Lung (tissue), 12 donors: Measurements from ENCODE around the gene GCGR. TPM values are rescaled to one million over a fixed set of nuclear protein-coding genes. Genes with fewer than 3 reads are reported as not detected.

Experiments
- ATAC-seq: fragments of 200-7000 bp; cut with Tn5 transposase; one replicate; pipeline ENCODE4 v1.9.1; 2020; ENCODE audit warnings: moderate number of reproducible peaks; ENCODE audit not compliant: insufficient read depth, low FRiP score
- DNase-seq, 3 donors: peaks; one replicate each; pipeline ENCODE4 v3.0.0-alpha.2; 2013 to 2017
- H3K27ac ChIP-seq, 2 donors: one replicate each; pipeline ENCODE4 v1.5.1; 2013; ENCODE audit warnings: mild to moderate bottlenecking in 2 of 2, moderate library complexity in 2 of 2, control low read depth in 1 of 2, inconsistent platforms in 1 of 2, low read depth in 1 of 2, low read length in 1 of 2
- H3K27me3 ChIP-seq, 3 donors: one replicate each; pipeline ENCODE4 v1.5.1; 2013; ENCODE audit warnings: low read length in 2 of 3; ENCODE audit not compliant: control insufficient read depth in 3 of 3, insufficient read depth in 3 of 3
- H3K36me3 ChIP-seq, 4 donors: one replicate each; pipeline ENCODE4 v1.5.1; 2013; ENCODE audit warnings: low read length in 4 of 4, mild to moderate bottlenecking in 1 of 4, moderate library complexity in 1 of 4; ENCODE audit not compliant: control insufficient read depth in 4 of 4, insufficient read depth in 4 of 4
- H3K4me1 ChIP-seq, 5 donors: one replicate each; pipeline ENCODE4 v1.5.1; 2013; ENCODE audit warnings: low read length in 5 of 5, mild to moderate bottlenecking in 2 of 5, moderate library complexity in 1 of 5; ENCODE audit not compliant: control insufficient read depth in 5 of 5, insufficient read depth in 5 of 5
- H3K4me3 ChIP-seq: one replicate; pipeline ENCODE4 v1.5.1; 2013; ENCODE audit warnings: mild to moderate bottlenecking, control low read depth, moderate library complexity
- H3K9ac ChIP-seq, 2 donors: one replicate each; pipeline ENCODE4 v1.5.1; 2013; ENCODE audit warnings: low read length in 2 of 2, control low read depth in 1 of 2; ENCODE audit not compliant: insufficient read depth in 1 of 2
- H3K9me3 ChIP-seq, 4 donors: one replicate each; pipeline ENCODE4 v1.5.1; 2013; ENCODE audit warnings: low read length in 3 of 4, mild to moderate bottlenecking in 1 of 4, moderate library complexity in 1 of 4; ENCODE audit not compliant: control insufficient read depth in 4 of 4, insufficient read depth in 3 of 4
- CTCF ChIP-seq: IDR thresholded peaks from 2 replicates; pipeline ENCODE4 v1.5.1; 2012; ENCODE audit warnings: mild to moderate bottlenecking; ENCODE audit errors: control extremely low read depth, extremely low read depth
- WGBS, 2 donors: extraction: QIAGEN DNeasy Blood & Tissue Kit; methylation state at CpG; one replicate each; pipeline ENCODE4 v1.1.7; 2013; 5-methylcytosine and 5-hydroxymethylcytosine counted together
- polyA plus RNA-seq, 2 donors: library from polyadenylated mRNA; stranded (reverse); fragments of 200-250 nt; gene quantifications; one replicate each; pipeline ENCODE4 v1.2.1, GENCODE V29; 2013
- total RNA-seq, 2 donors: library from RNA; depleted of rRNA in 1 of 2; stranded (reverse); fragments of >200 nt in 1 of 2; gene quantifications; one replicate each; pipeline ENCODE4 v1.2.1, GENCODE V29; 2014 to 2021
- donor health status: control.
- donor health status: control.
- donor health status: Bipolar disorder and iron deficiency.
- donor health status: healthy.
- donor health status: DM: yes; HTN: yes; CAD: no.

The GCGR gene
- total and polyA plus RNA-seq, 4 donors: 0.09 to 0.12 (median 0.11) TPM; not detected in 1

- Histone ChIP-seq H3K36me3 (peaks cover 8 to 61% (median 34%) of the 10 kb centered on the region in 4 donors), H3K9ac (no peak overlapping the region), H3K27ac (no peak overlapping the region), H3K9me3 (no peaks in the 10 kb centered on the region), H3K4me3 (no peak overlapping the region), H3K4me1 (peaks cover 0 to 4% (median 0%) of the 10 kb centered on the region in 5 donors), H3K27me3 (no peaks in the 10 kb centered on the region)
- DNase-seq: no peak
- ATAC-seq: no peak
- TF ChIP-seq CTCF: no peak
- WGBS, 2 donors: 92% methylated on average over 13 of the region's 13 CpGs
Observed at GRCh38 chr17:81845361-81845760, 41.4 kb downstream of the GCGR start.

- Histone ChIP-seq H3K9ac (no peak overlapping the region), H3K9me3 (no peaks in the 10 kb centered on the region), H3K4me1 (peaks cover 0 to under 1% (median 0%) of the 10 kb centered on the region in 5 donors), H3K4me3 (no peak overlapping the region), H3K36me3 (peaks cover 8 to 62% (median 34%) of the 10 kb centered on the region in 4 donors), H3K27me3 (no peaks in the 10 kb centered on the region), H3K27ac (no peak overlapping the region)
- 94 to 96% methylated on average over 38 of the region's 38 CpGs for WGBS, 2 donors
- ATAC-seq (no peak), DNase-seq (no peak)
- no peak for TF ChIP-seq CTCF
Observed at GRCh38 chr17:81845881-81846742, 42.2 kb downstream of the GCGR start.

- WGBS, 2 donors: 87 to 90% methylated on average over 24 of the region's 24 CpGs
- Histone ChIP-seq H3K27ac (no peak overlapping the region), H3K9ac (no peak overlapping the region), H3K4me3 (no peak overlapping the region), H3K36me3 (peaks cover 8 to 68% (median 38%) of the 10 kb centered on the region in 4 donors), H3K4me1 (no peaks in the 10 kb centered on the region), H3K27me3 (no peaks in the 10 kb centered on the region), H3K9me3 (no peaks in the 10 kb centered on the region)
- TF ChIP-seq CTCF: no peak
- DNase-seq (no peak), ATAC-seq (no peak)
Observed at GRCh38 chr17:81846743-81847689, 43.1 kb downstream of the GCGR start.
